T-cell (primary cell): ENCODE results near the gene LCE2D. TPM values are rescaled to one million over a fixed set of nuclear protein-coding genes. Genes with fewer than 3 reads are reported as not detected.

ENCODE experiments used
- ATAC-seq, 4 experiments: fragments of 200-7000 bp in 3 of 4; fragments of 150-1000 bp in 1 of 4; cut with Tn5 transposase; replicated peaks in 1 of 4; 1 replicate in 3 of 4; 2 replicates in 1 of 4; pipeline ENCODE4 v1.10.0; 2021; ENCODE audit warnings: moderate library complexity in 3 of 4, mild to moderate bottlenecking in 2 of 4, moderate number of reproducible peaks in 1 of 4
- CTCF ChIA-PET, 2 donors: fragments of 300-600 bp; sonication (Branson Sonifier 250); formaldehyde crosslinking; loops; one replicate each; lab custom pipeline; 2022; ENCODE audit warnings: antibody characterized with exemption in 2 of 2; lab: Charles Lee
- POLR2A ChIA-PET, 2 donors: fragments of 300-600 bp; sonication (Branson Sonifier 250); formaldehyde crosslinking; loops; one replicate each; lab custom pipeline; 2022; ENCODE audit warnings: antibody characterized with exemption in 2 of 2; lab: Charles Lee
- DNase-seq, 35 experiments: peaks; one replicate each; pipeline versions ENCODE4 v3.0.0 to v3.0.0-alpha.2; 2013 to 2023
- H3K27ac ChIP-seq: one replicate; pipeline ENCODE4 v1.5.1; 2013; ENCODE audit warnings: low read length
- H3K27me3 ChIP-seq, 2 experiments: replicated peaks in 1 of 2; 1 replicate in 1 of 2; 2 replicates in 1 of 2; pipeline versions ENCODE4 v1.6.1 to v1.7.0; 2013; ENCODE audit warnings: low read length in 1 of 2, mixed read lengths in 1 of 2; ENCODE audit not compliant: control insufficient read depth in 2 of 2, insufficient read depth in 2 of 2; ENCODE audit errors: extremely low read depth in 1 of 2
- H3K36me3 ChIP-seq, 2 donors: 1 replicate in 1 of 2; 2 replicates in 1 of 2; pipeline versions ENCODE4 v1.6.1 to v1.7.0; 2013; ENCODE audit warnings: low read length in 1 of 2; ENCODE audit not compliant: control insufficient read depth in 2 of 2, insufficient read depth in 1 of 2; ENCODE audit errors: extremely low read depth in 1 of 2
- H3K4me1 ChIP-seq, 2 experiments: 1 replicate in 1 of 2; 2 replicates in 1 of 2; pipeline versions ENCODE4 v1.6.1 to v1.7.0; 2013; ENCODE audit warnings: low read length in 2 of 2, mixed read lengths in 1 of 2; ENCODE audit not compliant: insufficient read depth in 2 of 2, control insufficient read depth in 1 of 2; ENCODE audit errors: extremely low read depth in 1 of 2
- H3K4me3 ChIP-seq, 2 donors: 1 replicate in 1 of 2; 2 replicates in 1 of 2; pipeline versions ENCODE4 v1.5.1 to v1.7.0; 2013; ENCODE audit warnings: mild to moderate bottlenecking in 2 of 2, low read length in 1 of 2, moderate library complexity in 1 of 2; ENCODE audit not compliant: control insufficient read depth in 1 of 2; ENCODE audit errors: extremely low read depth in 1 of 2
- H3K9me3 ChIP-seq: 2 replicates; pipeline ENCODE4 v1.7.0; 2013
- H3K27ac Mint-ChIP-seq, 2 donors: one replicate each; pipeline ENCODE4 v1.8.0; 2020 to 2021; ENCODE audit warnings: mild to moderate bottlenecking in 2 of 2, mixed read lengths in 2 of 2
- H3K27me3 Mint-ChIP-seq, 2 donors: one replicate each; pipeline ENCODE4 v1.8.0; 2021 to 2022; ENCODE audit warnings: mixed read lengths in 2 of 2
- H3K36me3 Mint-ChIP-seq: one replicate; pipeline ENCODE4 v1.8.0; 2021; ENCODE audit warnings: mixed read lengths
- H3K4me1 Mint-ChIP-seq, 3 donors: one replicate each; pipeline ENCODE4 v1.8.0; 2020 to 2022; ENCODE audit warnings: mixed read lengths in 3 of 3, mild to moderate bottlenecking in 1 of 3
- H3K4me3 Mint-ChIP-seq, 3 donors: one replicate each; pipeline ENCODE4 v1.8.0; 2020 to 2022; ENCODE audit warnings: mild to moderate bottlenecking in 3 of 3, mixed read lengths in 3 of 3, moderate library complexity in 3 of 3
- H3K9me3 Mint-ChIP-seq, 3 donors: one replicate each; pipeline ENCODE4 v1.8.0; 2020 to 2022; ENCODE audit warnings: mixed read lengths in 3 of 3
- WGBS: methylation state at CpG from one replicate; pipeline ENCODE4 v1.1.5; 2013; ENCODE audit warnings: missing lambda C conversion rate; ENCODE audit not compliant: insufficient coverage; 5-methylcytosine and 5-hydroxymethylcytosine counted together
- total RNA-seq, 35 experiments: library from RNA in 6 of 35; stranded (reverse) in 6 of 35; fragments of 120-200 nt in 1 of 35; gene quantifications; one replicate each; pipeline versions ENCODE4 v1.2.1 to v1.2.4 and lab custom pipeline; 2013 to 2026

The LCE2D gene
- total RNA-seq, 5 donors from 2014 or later (not counting 1 experiment from before 2014, with no cell fraction given) = not detected

- POLR2A ChIA-PET = no interaction called here
Measured at GRCh38 chr1:152630596-152630995, 32.6 kb upstream of the LCE2D start.

GRCh38 chr1:152640351-152640750 is 22.8 kb upstream of the LCE2D start:
- 70% methylated on average over 1 of the region's 1 CpG for WGBS
- DNase-seq (no peak), ATAC-seq (no peak)
- Histone ChIP-seq H3K36me3 (no peaks in the 10 kb centered on the region), H3K4me3 (no peak overlapping the region), H3K27me3 (peaks cover 0 to 8% of the 10 kb centered on the region in 2 experiments), H3K27ac (no peak overlapping the region), H3K4me1 (no peaks in the 10 kb centered on the region), H3K9me3 (no peaks in the 10 kb centered on the region)
- H3K36me3 Mint-ChIP-seq = no peaks in the 10 kb centered on the region
- no peak overlapping the region for H3K4me3 Mint-ChIP-seq
- H3K9me3 Mint-ChIP-seq = peaks cover 0 to 4% (median 0%) of the 10 kb centered on the region in 3 donors
- H3K27me3 Mint-ChIP-seq = peaks cover 7 to 13% of the 10 kb centered on the region in 2 donors
- POLR2A ChIA-PET = no interaction called here
- H3K27ac Mint-ChIP-seq = no peak overlapping the region
- no peaks in the 10 kb centered on the region for H3K4me1 Mint-ChIP-seq
- CTCF ChIA-PET = no interaction called here

More at GRCh38 chr1:152630596-152630995, 32.6 kb upstream of the LCE2D start:
- Mint-ChIP-seq H3K4me1 (no peaks in the 10 kb centered on the region), H3K27me3 (peaks cover 29% of the 10 kb centered on the region in 2 donors), H3K4me3 (no peak overlapping the region), H3K9me3 (no peaks in the 10 kb centered on the region), H3K27ac (no peak overlapping the region), H3K36me3 (no peaks in the 10 kb centered on the region)
- no peak overlapping the region for H3K27ac ChIP-seq
- ATAC-seq (no peak), DNase-seq (no peak)
- no peaks in the 10 kb centered on the region for H3K4me1 ChIP-seq
- no peaks in the 10 kb centered on the region for H3K9me3 ChIP-seq
- WGBS = 86% methylated on average over 1 of the region's 3 CpGs
- no peaks in the 10 kb centered on the region for H3K36me3 ChIP-seq
- CTCF ChIA-PET = no interaction called here
- H3K4me3 ChIP-seq = no peak overlapping the region
- H3K27me3 ChIP-seq = peaks cover 0 to 22% of the 10 kb centered on the region in 2 experiments

- CTCF ChIA-PET = interaction anchor here in 1 of 2 donors (0.7 kb wide), 1 partner anchor 22 kb away, joined by 3 read pairs; no protein-coding TSS in a partner anchor
- Histone ChIP-seq H3K4me3 (no peak overlapping the region), H3K36me3 (no peaks in the 10 kb centered on the region), H3K9me3 (no peaks in the 10 kb centered on the region), H3K27me3 (peaks cover 0 to 11% of the 10 kb centered on the region in 2 experiments), H3K27ac (no peak overlapping the region), H3K4me1 (no peaks in the 10 kb centered on the region)
- ATAC-seq = no peak
- Mint-ChIP-seq H3K9me3 (no peaks in the 10 kb centered on the region), H3K4me3 (no peak overlapping the region), H3K27me3 (peaks cover 27 to 36% of the 10 kb centered on the region in 2 donors), H3K27ac (no peak overlapping the region), H3K36me3 (no peaks in the 10 kb centered on the region), H3K4me1 (no peaks in the 10 kb centered on the region)
- POLR2A ChIA-PET = interaction anchor here in 1 of 2 donors (0.7 kb wide), 1 partner anchor 21 kb away, joined by 5 read pairs; no protein-coding TSS in a partner anchor
- 62% methylated on average over 2 of the region's 3 CpGs for WGBS
- no peak for DNase-seq
Measured at GRCh38 chr1:152643945-152644344, 19.2 kb upstream of the LCE2D start.

- H3K27me3 Mint-ChIP-seq = peaks cover 30 to 41% of the 10 kb centered on the region in 2 donors
- no peak for ATAC-seq
- peaks cover 0 to 11% of the 10 kb centered on the region in 2 experiments for H3K27me3 ChIP-seq
- DNase-seq = no peak
- H3K4me3 Mint-ChIP-seq = no peak overlapping the region
- 57% methylated on average over 2 of the region's 3 CpGs for WGBS
- H3K36me3 ChIP-seq = no peaks in the 10 kb centered on the region
- H3K4me1 ChIP-seq = no peaks in the 10 kb centered on the region
- H3K4me3 ChIP-seq = no peak overlapping the region
- H3K27ac ChIP-seq = no peak overlapping the region
- POLR2A ChIA-PET = no interaction called here
- no peak overlapping the region for H3K27ac Mint-ChIP-seq
- H3K36me3 Mint-ChIP-seq = no peaks in the 10 kb centered on the region
- H3K4me1 Mint-ChIP-seq = no peaks in the 10 kb centered on the region
- no peaks in the 10 kb centered on the region for H3K9me3 Mint-ChIP-seq
- H3K9me3 ChIP-seq = no peaks in the 10 kb centered on the region
- CTCF ChIA-PET = no interaction called here
Measured at GRCh38 chr1:152645146-152645545, 18.0 kb upstream of the LCE2D start.

GRCh38 chr1:152646656-152647055 is 16.5 kb upstream of the LCE2D start:
- Histone ChIP-seq H3K4me3 (no peak overlapping the region), H3K27me3 (peaks cover 0 to 11% of the 10 kb centered on the region in 2 experiments), H3K27ac (no peak overlapping the region), H3K36me3 (no peaks in the 10 kb centered on the region), H3K9me3 (no peaks in the 10 kb centered on the region), H3K4me1 (no peaks in the 10 kb centered on the region)
- CTCF ChIA-PET = no interaction called here
- Mint-ChIP-seq H3K27ac (no peak overlapping the region), H3K36me3 (no peaks in the 10 kb centered on the region), H3K4me1 (no peaks in the 10 kb centered on the region), H3K4me3 (no peak overlapping the region), H3K9me3 (no peaks in the 10 kb centered on the region), H3K27me3 (peaks cover 35 to 41% of the 10 kb centered on the region in 2 donors)
- POLR2A ChIA-PET = no interaction called here
- ATAC-seq = no peak
- DNase-seq = no peak

GRCh38 chr1:152654110-152654509 is 9.1 kb upstream of the LCE2D start:
- H3K4me1 ChIP-seq = no peaks in the 10 kb centered on the region
- H3K9me3 ChIP-seq = no peaks in the 10 kb centered on the region
- H3K27me3 Mint-ChIP-seq = peaks cover 12 to 13% of the 10 kb centered on the region in 2 donors
- no peak overlapping the region for H3K4me3 ChIP-seq
- no peak overlapping the region for H3K27ac Mint-ChIP-seq
- H3K27ac ChIP-seq = no peak overlapping the region
- H3K36me3 Mint-ChIP-seq = no peaks in the 10 kb centered on the region
- CTCF ChIA-PET = interaction anchor here in 1 of 2 donors (0.7 to 0.8 kb wide), 3 partner anchors 8 to 12 kb away, joined by 3 to 6 read pairs (median 3); no protein-coding TSS in a partner anchor
- DNase-seq (peak in 25 of 35 experiments; percentile 1 to 52 (median 9)), ATAC-seq (no peak)
- H3K9me3 Mint-ChIP-seq = no peaks in the 10 kb centered on the region
- H3K4me3 Mint-ChIP-seq = no peak overlapping the region
- peaks cover 9 to 12% of the 10 kb centered on the region in 2 experiments for H3K27me3 ChIP-seq
- POLR2A ChIA-PET = no interaction called here
- peaks cover 2 to 5% (median 4%) of the 10 kb centered on the region in 3 donors for H3K4me1 Mint-ChIP-seq
- H3K36me3 ChIP-seq = no peaks in the 10 kb centered on the region
- 56% methylated on average over 2 of the region's 10 CpGs for WGBS
